ENCODE measurements around the gene CD63.

Gene CD63

DNA sequence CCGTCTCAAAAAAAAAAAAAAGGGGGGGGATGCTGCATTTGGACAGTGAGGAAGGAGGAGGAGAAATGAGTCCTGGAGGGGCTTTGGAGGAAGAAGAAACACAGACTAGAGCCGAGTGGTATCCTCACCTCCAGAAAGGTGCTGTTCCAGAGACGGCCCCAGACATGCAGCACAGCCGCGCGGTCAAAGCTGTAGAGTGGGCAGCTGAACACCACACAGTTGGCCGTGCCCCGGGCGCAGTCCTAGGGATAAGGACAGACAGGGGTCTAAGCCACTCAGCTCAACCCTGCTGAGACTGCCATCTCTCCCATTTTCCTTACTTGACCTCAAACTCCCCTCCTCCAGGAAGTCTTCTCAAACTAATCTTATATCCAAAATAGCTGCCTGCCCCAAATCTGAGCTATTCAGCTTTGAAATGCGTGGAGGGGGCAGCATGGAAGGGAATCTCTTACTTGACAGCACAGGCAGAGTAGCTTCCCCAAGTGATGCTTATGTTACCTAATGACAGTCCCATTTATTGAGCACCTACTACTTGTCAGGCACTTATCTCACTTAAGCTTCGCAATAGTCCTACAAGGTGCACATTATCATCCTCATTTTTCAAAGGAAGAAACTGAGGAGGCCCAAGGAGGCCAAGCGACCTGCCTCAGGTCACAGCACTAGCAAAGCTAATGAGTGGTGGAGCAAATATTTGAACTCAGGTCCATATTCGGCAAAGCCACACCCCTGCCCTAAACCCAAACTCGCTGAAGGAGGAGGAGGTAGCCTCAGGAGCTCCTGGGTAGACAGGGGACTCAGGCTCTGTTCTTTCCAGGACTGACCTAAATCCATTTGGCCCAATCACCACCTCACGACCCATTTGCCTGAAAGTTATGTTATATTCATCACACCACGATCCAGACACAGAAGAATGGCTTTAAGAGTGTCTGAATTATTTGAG is 39.8 kb downstream of the CD63 start:
- DNase-seq (ENCODE audit: low read depth in 1 of 2, low spot score in 1 of 2), result no peak

DNA sequence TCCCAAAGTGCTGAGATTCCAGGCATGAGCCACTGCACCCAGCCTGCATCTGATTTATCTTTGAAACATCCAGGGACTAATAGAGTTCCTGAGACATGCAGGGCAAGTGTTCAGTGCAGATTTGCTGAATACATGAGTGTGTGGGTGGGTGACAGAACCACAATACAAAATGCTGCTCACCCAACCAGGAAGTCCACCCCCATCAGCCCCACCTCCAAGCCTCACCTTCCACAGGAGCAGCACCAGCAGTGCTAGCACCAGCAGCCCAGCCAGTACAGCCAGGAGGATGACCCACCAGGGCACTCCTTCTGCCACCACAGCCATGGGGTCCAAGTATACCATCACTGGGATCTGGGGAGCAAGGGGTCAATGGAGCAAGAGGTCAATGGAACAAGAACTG is 41.1 kb downstream of the CD63 start:
- no peak for DNase-seq (ENCODE audit: low read depth in 1 of 2, low spot score in 1 of 2)

DNA sequence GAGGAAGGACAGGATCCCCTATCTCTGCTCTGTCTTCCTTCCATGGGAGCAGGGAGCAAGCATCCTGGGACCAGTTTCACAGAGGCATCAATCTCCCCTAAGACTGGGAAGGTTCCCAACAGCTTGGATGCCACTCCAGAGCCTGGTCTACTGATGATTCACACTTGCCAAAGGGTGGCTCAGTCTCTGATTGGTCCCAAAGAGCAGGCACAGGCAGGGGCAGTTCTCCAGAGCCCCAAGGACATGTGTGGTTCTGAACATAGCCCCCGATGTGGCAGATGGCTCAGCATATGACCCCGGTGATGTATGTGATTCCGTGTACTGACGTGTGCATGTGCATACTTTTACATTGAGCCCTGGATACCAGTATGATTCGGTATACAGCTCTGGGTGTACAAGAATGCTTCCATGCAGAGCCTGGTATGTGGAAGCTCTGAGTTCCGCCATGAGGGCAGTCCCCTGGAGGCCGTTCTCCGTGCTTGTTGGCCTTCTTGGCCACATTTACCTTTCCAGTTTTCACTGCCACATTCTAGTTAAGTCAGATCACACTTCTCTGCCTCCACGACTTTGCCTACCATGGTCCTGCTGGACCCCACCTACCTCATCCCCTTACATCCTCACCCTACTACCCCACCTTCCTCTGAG is 42.3 kb downstream of the CD63 start:
- DNase-seq (ENCODE audit: low read depth in 1 of 2, low spot score in 1 of 2), result no peak

DNA sequence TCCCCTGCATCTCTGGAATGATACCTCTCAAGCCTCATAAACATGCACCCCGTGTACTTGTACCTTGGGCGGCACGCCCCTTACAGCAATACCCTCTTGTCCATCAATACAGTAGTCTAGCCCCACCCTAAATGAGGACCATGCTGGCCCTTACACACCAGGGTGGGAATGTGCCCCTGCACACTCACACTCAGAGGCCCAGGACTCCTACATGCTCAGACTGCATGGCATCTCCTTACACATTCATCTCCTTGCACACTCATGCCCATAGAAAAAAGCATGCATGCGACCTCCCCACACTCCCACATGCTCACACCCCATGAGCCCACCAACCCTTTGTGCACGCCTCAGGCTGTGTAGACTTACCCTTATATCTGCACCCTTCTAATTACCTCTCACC is 43.1 kb downstream of the CD63 start:
- DNase-seq (ENCODE audit: low read depth in 1 of 2, low spot score in 1 of 2), result no peak

DNA sequence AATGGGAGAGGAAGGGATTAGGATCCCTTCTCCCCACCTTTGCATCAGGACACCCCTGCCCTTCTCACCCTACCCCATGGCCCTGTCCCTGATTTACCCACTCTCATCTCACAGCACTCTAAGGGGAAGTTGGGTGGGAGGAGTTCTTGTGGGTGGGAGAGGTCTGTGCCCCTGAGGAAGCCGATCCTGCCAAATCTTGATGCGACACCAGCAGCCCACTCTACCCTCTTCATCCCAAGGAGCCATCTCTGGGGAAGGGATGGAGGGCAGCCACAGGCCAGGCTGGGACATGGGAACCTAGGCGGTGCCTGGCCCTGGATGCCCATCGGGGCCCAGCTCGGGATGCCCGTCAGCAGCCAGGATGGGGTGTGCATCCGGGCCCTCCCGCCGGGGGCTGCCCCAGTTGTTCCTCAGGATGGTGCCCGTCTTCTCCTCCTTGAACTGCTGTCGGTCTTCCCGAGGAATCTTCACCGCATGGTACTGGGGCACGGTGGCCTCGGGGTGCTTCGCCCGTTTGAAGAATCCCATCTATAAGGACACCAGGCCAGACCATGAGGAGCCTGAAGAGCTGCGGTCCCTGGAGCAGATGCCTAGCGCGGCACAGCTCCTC is 43.9 kb downstream of the CD63 start:
- DNase-seq (ENCODE audit: low read depth in 1 of 2, low spot score in 1 of 2), result no peak

DNA sequence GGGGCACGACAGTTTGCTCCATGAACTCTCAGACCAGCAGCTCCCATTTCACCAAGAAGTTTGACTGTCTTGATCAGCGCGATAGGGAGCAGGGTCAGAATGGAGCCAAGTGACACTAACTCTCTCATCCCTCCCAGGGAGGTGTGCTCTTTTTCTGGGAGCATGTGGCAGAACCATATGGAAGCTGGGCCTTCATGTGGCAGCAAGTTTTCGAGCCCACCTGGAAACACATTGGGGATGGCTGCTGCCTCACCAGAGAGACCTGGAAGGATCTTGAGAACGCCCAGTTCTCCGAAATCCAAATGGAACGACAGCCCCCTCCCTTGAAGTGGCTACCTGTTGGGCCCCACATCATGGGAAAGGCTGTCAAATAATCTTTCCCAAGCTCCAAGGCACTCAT is 45.1 kb downstream of the CD63 start:
- no peak for DNase-seq (ENCODE audit: low read depth in 1 of 2, low spot score in 1 of 2)

DNA sequence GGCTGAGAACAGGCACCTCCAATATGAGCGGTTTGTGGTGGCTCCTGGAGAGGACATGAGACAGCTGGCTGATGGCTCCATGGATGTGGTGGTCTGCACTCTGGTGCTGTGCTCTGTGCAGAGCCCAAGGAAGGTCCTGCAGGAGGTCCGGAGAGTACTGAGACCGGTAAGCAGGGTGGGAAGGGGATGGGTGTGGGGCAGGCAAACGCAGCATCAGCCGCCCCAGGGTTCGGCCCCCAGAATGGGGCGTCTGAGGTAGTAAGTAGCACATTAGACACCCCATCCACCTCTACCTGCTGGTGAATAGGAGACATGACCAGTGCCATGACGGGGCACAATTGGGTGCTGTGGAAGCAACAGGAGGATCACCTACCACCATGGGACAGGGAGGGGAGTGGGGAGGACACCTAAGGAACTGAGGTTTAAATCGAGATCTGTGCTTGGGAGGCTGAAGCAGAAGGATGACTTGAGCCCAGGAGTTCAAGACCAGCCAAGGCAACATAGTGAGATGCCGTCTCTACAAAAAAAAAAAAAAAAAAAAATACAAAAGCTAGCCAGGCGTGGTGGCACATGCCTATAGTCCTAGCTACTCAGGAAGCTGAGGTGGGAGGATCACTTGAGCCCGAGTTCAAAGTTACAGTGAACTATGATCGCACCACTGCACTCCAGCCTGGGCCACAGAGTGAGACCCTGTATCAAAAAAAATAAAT is 46.6 kb downstream of the CD63 start:
- DNase-seq (ENCODE audit: low read depth in 1 of 2, low spot score in 1 of 2), result no peak

DNA sequence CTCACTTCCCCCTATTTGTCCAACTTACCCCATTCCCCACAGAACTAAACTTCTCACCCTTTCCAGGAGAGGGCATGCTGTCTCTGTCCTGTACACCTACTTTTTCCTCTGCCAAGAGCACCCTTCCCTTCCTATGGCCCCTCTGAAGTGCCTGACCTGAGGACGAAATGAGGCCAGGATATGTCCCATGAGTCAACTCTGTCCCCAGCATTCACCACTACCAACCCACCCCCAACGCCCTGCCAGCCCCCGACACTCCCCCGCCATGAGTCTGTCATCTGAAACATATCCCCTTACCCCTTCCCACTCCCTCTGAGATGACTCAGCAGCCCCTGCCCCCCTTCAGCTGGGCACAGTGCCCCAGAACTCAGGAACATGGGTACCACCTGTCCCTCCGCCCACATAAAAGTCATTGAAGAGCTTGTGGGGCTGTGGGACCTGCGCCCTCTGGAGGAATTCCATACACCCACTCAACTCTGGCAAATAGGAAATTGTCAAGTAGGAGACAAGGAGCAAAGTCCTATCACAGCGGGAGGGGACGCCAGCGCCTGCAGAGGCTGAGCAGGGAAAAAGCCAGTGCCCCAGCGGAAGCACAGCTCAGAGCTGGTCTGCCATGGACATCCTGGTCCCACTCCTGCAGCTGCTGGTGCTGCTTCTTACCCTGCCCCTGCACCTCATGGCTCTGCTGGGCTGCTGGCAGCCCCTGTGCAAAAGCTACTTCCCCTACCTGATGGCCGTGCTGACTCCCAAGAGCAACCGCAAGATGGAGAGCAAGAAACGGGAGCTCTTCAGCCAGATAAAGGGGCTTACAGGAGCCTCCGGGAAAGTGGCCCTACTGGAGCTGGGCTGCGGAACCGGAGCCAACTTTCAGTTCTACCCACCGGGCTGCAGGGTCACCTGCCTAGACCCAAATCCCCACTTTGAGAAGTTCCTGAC is 47.4 kb downstream of the CD63 start:
- DNase-seq (ENCODE audit: low read depth in 1 of 2, low spot score in 1 of 2), result no peak

DNA sequence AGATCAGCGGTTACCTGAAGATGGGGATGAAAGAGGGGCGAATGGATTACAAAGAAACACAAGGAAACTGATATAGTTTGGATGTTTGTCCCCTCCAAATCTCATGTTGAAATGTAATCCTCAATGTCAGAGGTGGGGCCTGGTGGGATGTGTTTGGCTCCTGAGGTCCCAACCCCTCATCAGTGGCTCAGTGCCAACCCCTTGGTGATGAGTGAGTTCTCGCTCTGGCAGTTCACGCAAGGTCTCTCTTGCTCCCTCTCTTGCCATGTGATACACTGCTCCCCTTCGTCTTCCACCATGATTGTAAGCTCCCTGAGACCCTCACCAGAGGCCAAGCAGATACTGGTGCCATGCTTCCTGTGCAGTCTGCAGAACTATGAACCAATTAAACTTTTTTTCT is 49.1 kb downstream of the CD63 start:
- DNase-seq (ENCODE audit: low read depth in 1 of 2, low spot score in 1 of 2), result no peak

DNA sequence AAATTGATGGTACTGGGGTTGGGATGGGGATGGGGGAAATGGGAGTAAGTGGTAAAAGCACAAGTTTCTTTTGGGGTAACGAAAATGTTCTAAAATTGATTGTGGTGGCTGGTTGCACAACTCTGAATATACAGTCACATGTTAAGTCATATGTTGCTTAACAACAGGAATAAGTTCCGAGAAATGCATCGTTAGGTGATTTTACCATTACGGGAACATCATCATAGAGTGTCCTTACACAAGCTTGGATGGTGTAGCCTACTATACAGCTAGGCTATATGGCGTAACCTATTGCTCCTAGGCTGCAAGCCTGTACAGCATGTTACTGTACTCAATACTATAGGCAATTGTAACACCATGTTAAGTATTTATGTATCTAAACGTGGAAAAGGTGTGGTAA is 52.1 kb downstream of the CD63 start:
- DNase-seq (ENCODE audit: low read depth in 1 of 2, low spot score in 1 of 2), result no peak

DNA sequence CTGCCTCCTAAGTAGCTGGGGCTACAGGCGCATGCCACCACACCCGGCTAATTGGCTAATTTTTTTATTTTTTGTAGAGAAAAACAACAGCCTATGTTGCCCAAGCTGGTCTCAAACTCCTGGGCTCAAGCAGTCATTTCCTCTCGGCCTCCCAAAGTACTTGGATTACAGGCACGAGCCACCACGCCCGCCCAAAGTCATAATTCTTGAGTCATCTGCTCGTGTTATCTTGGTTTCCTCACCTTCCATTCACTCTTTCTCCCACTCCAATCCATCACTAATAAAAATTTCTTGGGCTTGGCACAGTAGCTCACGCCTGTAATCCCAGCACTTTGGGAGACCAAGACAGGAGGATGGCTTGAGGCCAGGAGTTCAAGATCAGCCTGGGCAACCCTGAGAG is 53.1 kb downstream of the CD63 start:
- no peak for DNase-seq (ENCODE audit: low read depth in 1 of 2, low spot score in 1 of 2)
